DND-41 (cell line): ENCODE measurements around the gene GRIA1.
"Not testable (repeated sequence)": the region's sequence is repeated elsewhere in the genome, so short reads cannot be mapped to it uniquely, and the experiment has no call there.

Experiments
- CTCF ChIP-seq: IDR thresholded peaks from 2 replicates; pipeline ENCODE4 v1.5.1; 2012; ENCODE audit warnings: borderline replicate concordance, low read length, moderate library complexity, mild to moderate bottlenecking; ENCODE audit not compliant: poor library complexity, severe bottlenecking; ENCODE audit errors: extremely low read depth
- EZH2 ChIP-seq: IDR thresholded peaks from 3 replicates; pipeline ENCODE4 v1.6.1; 2012; ENCODE audit warnings: borderline replicate concordance, low read depth, mild to moderate bottlenecking, moderate library complexity, low read length, inconsistent platforms; ENCODE audit not compliant: severe bottlenecking

- TF ChIP-seq CTCF, EZH2: not testable (repeated sequence)
Measured at GRCh38 chr5:153723022-153723610, 232.6 kb downstream of the GRIA1 start.
